Measurements from ENCODE around the gene SPRY4. TPM values are rescaled to one million over a fixed set of nuclear protein-coding genes. Genes with fewer than 3 reads are reported as not detected.
A peak's percentile ranks its signal among the peaks of the same experiment; 100 is the strongest.

The SPRY4 gene
- total RNA-seq, 1 experiment from 2014 or later, result 35.6 TPM

GRCh38 chr5:142360051-142360498 is 35.3 kb upstream of the SPRY4 start:
- ChIA-PET POLR2A (interaction anchor here (0.6 to 1.3 kb wide), 3 partner anchors 35 to 458 kb away, joined by 6 to 8 read pairs (median 6); partner anchors contain the start of gene SPRY4), CTCF (no interaction called here)
- ATAC-seq, result no peak
- Histone ChIP-seq H3K4me1 (ENCODE audit: control insufficient read depth, insufficient read depth, low read length) (peaks cover 80% of the 10 kb centered on the region), H3K9me3 (ENCODE audit: control insufficient read depth, insufficient read depth, low read depth, low read length) (no peaks in the 10 kb centered on the region; the same call in 1 of the 2 replicates), H3K36me3 (ENCODE audit: control insufficient read depth, insufficient read depth, low read length) (no peaks in the 10 kb centered on the region), H3K27ac (ENCODE audit: low read length) (peak overlapping the region; percentile 99), H3K4me3 (ENCODE audit: low read depth in 2 of 2, low read length in 2 of 2) (peak overlapping the region; percentile 18 to 40; a peak in 3 of 4 replicates), H3K27me3 (ENCODE audit: control insufficient read depth, insufficient read depth, low read length) (no peaks in the 10 kb centered on the region)
- no TSS peak for BruUV-seq (replicated peaks)
- intact Hi-C loops (cut with micrococcal nuclease; ENCODE audit: unreplicated experiment) (loop anchor here (5.0 kb wide), 1 partner anchor 187 kb away; no protein-coding TSS in a partner anchor), in situ Hi-C loops (cut with HindIII; ENCODE audit: low pct_unique_long_range_greater_than_20kb, low sequenced_read_pairs) (loop anchor here (5.0 kb wide), 1 partner anchor 187 kb away; no protein-coding TSS in a partner anchor)
- TF ChIP-seq POLR2AphosphoS5 (IDR thresholded peaks at IDR 0.05; ENCODE audit: low read depth, low read length) (no peak), TCF7L2 (IDR thresholded peaks at IDR 0.05; ENCODE audit: low read depth, low read length) (0 out of 2 replicates have a peak, but pooled peaks have one; percentile 57)
- DNase-seq (ENCODE audit: low read depth, low spot score), result no peak

GRCh38 chr5:142358648-142359047 is 33.8 kb upstream of the SPRY4 start:
- Histone ChIP-seq H3K27me3 (ENCODE audit: control insufficient read depth, insufficient read depth, low read length) (no peaks in the 10 kb centered on the region), H3K36me3 (ENCODE audit: control insufficient read depth, insufficient read depth, low read length) (no peaks in the 10 kb centered on the region), H3K27ac (ENCODE audit: low read length) (peak overlapping the region; percentile 99), H3K4me1 (ENCODE audit: control insufficient read depth, insufficient read depth, low read length) (peaks cover 78% of the 10 kb centered on the region), H3K9me3 (ENCODE audit: control insufficient read depth, insufficient read depth, low read depth, low read length) (no peaks in the 10 kb centered on the region; the same call in 1 of the 2 replicates), H3K4me3 (ENCODE audit: low read depth in 2 of 2, low read length in 2 of 2) (no peak overlapping the region)
- DNase-seq (ENCODE audit: low read depth, low spot score), result no peak
- no TSS peak for BruUV-seq (replicated peaks)
- ATAC-seq, result no peak
- TF ChIP-seq, protein P1, sequence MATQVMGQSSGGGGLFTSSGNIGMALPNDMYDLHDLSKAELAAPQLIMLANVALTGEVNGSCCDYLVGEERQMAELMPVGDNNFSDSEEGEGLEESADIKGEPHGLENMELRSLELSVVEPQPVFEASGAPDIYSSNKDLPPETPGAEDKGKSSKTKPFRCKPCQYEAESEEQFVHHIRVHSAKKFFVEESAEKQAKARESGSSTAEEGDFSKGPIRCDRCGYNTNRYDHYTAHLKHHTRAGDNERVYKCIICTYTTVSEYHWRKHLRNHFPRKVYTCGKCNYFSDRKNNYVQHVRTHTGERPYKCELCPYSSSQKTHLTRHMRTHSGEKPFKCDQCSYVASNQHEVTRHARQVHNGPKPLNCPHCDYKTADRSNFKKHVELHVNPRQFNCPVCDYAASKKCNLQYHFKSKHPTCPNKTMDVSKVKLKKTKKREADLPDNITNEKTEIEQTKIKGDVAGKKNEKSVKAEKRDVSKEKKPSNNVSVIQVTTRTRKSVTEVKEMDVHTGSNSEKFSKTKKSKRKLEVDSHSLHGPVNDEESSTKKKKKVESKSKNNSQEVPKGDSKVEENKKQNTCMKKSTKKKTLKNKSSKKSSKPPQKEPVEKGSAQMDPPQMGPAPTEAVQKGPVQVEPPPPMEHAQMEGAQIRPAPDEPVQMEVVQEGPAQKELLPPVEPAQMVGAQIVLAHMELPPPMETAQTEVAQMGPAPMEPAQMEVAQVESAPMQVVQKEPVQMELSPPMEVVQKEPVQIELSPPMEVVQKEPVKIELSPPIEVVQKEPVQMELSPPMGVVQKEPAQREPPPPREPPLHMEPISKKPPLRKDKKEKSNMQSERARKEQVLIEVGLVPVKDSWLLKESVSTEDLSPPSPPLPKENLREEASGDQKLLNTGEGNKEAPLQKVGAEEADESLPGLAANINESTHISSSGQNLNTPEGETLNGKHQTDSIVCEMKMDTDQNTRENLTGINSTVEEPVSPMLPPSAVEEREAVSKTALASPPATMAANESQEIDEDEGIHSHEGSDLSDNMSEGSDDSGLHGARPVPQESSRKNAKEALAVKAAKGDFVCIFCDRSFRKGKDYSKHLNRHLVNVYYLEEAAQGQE (IDR thresholded peaks at IDR 0.05; ENCODE audit: insufficient read depth in 1 of 2, low read depth in 2 of 2, low read length in 1 of 2), result no peak
- no peak for TF ChIP-seq SIN3A (IDR thresholded peaks at IDR 0.05; ENCODE audit: borderline replicate concordance, insufficient read depth, low read depth, low read length)
- TF ChIP-seq, protein P2, sequence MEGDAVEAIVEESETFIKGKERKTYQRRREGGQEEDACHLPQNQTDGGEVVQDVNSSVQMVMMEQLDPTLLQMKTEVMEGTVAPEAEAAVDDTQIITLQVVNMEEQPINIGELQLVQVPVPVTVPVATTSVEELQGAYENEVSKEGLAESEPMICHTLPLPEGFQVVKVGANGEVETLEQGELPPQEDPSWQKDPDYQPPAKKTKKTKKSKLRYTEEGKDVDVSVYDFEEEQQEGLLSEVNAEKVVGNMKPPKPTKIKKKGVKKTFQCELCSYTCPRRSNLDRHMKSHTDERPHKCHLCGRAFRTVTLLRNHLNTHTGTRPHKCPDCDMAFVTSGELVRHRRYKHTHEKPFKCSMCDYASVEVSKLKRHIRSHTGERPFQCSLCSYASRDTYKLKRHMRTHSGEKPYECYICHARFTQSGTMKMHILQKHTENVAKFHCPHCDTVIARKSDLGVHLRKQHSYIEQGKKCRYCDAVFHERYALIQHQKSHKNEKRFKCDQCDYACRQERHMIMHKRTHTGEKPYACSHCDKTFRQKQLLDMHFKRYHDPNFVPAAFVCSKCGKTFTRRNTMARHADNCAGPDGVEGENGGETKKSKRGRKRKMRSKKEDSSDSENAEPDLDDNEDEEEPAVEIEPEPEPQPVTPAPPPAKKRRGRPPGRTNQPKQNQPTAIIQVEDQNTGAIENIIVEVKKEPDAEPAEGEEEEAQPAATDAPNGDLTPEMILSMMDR (IDR thresholded peaks at IDR 0.05), result no peak; the same call in 1 of the 2 replicates
- TF ChIP-seq POLR2AphosphoS5 (IDR thresholded peaks at IDR 0.05; ENCODE audit: low read depth, low read length), result no peak
- no peak for TF ChIP-seq TCF7L2 (IDR thresholded peaks at IDR 0.05; ENCODE audit: low read depth, low read length)
- in situ Hi-C loops (cut with HindIII; ENCODE audit: low pct_unique_long_range_greater_than_20kb, low sequenced_read_pairs) (no loop called here), intact Hi-C loops (cut with micrococcal nuclease; ENCODE audit: unreplicated experiment) (no loop called here)
- CTCF ChIA-PET, result no interaction called here
- POLR2A ChIA-PET, result interaction anchor here (0.5 to 0.6 kb wide), 3 partner anchors 25 to 190 kb away, joined by 3 to 4 read pairs (median 3); no protein-coding TSS in a partner anchor

- intact Hi-C loops (cut with micrococcal nuclease; ENCODE audit: unreplicated experiment), result no loop called here
- in situ Hi-C loops (cut with HindIII; ENCODE audit: low pct_unique_long_range_greater_than_20kb, low sequenced_read_pairs), result no loop called here
- Histone ChIP-seq H3K9me3 (ENCODE audit: control insufficient read depth, insufficient read depth, low read depth, low read length) (no peaks in the 10 kb centered on the region; the same call in 1 of the 2 replicates), H3K27ac (ENCODE audit: low read length) (peak overlapping the region; percentile 99), H3K36me3 (ENCODE audit: control insufficient read depth, insufficient read depth, low read length) (no peaks in the 10 kb centered on the region), H3K4me1 (ENCODE audit: control insufficient read depth, insufficient read depth, low read length) (peaks cover 79% of the 10 kb centered on the region), H3K27me3 (ENCODE audit: control insufficient read depth, insufficient read depth, low read length) (no peaks in the 10 kb centered on the region), H3K4me3 (ENCODE audit: low read depth in 2 of 2, low read length in 2 of 2) (peak overlapping the region in 1 of 2 experiments; percentile 72; a peak in 3 of 4 replicates)
- ATAC-seq (no peak), DNase-seq (ENCODE audit: low read depth, low spot score) (no peak)
- ChIA-PET CTCF (no interaction called here), POLR2A (no interaction called here)
- TF ChIP-seq TCF7L2 (IDR thresholded peaks at IDR 0.05; ENCODE audit: low read depth, low read length) (no peak), SIN3A (IDR thresholded peaks at IDR 0.05; ENCODE audit: borderline replicate concordance, insufficient read depth, low read depth, low read length) (no peak), POLR2AphosphoS5 (IDR thresholded peaks at IDR 0.05; ENCODE audit: low read depth, low read length) (no peak)
- TF ChIP-seq, protein P1 (IDR thresholded peaks at IDR 0.05; ENCODE audit: insufficient read depth in 1 of 2, low read depth in 2 of 2, low read length in 1 of 2), result no peak
- TF ChIP-seq, protein P2 (IDR thresholded peaks at IDR 0.05), result no peak
- BruUV-seq (replicated peaks), result no TSS peak
Observed at GRCh38 chr5:142358121-142358520, 33.3 kb upstream of the SPRY4 start.

Data from Panc1 (cell line).